Stimulated activated CD4-positive, alpha-beta T cell treated with anti-CD3 and anti-CD28 coated beads, Interleukin-1b, Interleukin-23, amount 100 ng/mL, for 4 hours (primary cell): ENCODE results near the gene PPM1L.

Experiments used
- DNase-seq, 2 donors: peaks; one replicate each; pipeline ENCODE4 v3.0.0-alpha.2; 2020; ENCODE audit warnings: low read depth in 2 of 2

PPM1L gene

DNA sequence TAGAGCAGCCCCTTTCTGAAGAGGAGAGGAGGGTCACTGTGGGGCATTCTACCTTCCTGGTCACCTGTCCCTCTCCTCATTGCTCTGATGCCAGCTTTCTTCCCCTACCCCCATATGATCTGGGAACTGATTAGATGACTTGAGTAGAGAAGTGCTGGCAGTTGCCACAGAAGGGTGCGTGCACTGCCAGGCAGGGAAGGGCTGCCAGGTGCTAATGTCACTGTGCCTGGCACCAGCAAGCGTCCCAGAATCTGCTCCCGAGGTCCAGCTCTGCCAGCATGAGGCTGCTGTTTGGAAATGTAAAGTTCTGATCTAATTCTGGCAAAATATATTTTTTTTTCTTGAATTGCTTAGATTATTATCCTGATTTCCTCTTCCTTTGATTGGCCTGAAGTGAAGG, 52.8 kb downstream of the PPM1L start:
- no peak for DNase-seq

DNA sequence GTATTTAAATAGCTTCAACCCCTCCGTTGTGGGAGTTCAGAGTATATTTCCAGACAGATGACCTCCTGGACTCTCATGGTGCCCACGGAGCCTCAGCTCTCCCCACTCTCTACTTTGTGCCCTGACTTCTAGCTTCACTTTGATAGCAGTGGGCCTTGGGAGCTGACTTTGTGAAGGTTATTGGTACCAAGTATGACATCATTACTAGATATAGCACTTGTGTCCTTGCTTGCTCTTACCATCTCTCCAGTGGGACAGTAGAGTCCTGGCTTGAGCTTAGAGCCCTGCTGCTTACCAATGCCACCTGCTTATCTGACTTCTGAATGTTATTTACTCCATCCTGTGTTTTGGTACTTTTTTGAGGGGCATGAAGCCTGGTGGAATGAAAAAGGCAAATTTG, 53.4 kb downstream of the PPM1L start:
- DNase-seq, result no peak

DNA sequence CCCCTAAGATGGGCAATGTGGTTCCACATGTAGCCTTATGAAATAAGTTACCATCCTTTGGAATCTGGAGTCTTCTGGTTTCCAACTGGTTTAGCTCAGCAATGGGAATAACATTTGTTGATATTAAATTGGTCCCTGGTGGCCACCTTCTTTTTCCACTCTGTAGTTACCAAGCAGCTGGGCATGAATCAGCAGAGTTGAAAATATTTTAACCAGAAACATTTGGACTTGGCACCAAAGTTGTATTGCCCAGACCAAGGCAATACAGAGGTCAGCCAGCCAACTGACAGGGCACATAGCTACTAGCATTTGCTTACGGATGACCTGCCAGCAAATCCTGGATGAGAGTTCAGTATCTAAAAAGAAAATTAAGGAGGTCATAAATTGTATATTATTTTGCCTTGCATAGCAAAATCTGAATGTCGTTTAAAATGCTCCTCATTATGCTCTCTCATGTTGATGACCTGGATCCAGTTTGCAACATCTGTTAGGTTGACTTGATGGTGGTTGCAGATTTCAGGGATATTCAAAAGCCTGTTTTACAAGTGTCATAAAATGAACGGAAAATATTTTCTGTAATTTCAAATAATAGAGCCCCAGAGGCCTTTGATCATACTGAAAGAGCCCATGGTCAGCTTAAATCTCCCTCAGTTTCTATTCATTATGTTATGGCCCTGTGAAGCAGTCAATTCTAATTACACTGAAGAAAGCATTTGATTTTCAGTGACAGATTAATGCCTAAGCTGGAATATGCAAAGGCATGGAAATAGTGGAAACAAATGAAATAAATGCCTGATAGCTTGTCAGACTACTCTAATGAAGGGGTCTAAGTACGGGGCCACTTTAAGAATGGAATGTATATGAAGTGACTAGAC, 54.6 kb downstream of the PPM1L start:
- no peak for DNase-seq

DNA sequence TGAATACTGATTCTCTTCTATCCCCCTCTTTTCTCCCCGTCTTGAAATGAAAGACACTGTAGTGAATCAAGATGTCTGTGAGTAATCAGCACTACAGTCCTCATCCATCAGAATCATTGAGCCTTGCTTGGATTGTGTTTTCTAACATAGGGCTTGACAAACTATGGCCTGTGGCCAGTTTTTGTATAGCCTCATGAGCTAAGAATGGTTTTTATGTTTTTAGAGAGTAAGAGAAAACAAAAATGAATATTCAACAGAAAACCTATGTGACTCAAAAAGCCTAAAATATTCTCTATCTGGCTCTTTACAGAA, 55.2 kb downstream of the PPM1L start:
- DNase-seq, result no peak

DNA sequence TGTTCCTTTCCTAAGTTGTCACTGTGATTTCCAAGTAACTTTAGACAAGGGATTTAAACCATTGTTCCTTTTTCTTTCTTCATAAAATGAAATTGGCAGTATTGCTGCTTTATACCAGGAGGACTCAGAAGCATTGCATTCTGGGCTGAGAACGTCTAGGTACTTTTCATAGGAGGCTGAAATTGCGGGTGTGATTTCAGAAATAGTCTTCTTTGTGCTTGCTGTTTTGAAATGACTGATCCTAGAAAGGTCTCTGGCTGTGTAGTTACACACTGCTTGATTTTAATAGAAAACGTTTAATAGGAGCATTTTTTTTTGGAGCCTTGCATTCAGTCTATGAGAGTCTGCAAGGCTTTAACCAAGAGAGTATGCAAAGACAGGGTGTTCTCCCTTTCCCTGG, 56.3 kb downstream of the PPM1L start:
- DNase-seq, result no peak

DNA sequence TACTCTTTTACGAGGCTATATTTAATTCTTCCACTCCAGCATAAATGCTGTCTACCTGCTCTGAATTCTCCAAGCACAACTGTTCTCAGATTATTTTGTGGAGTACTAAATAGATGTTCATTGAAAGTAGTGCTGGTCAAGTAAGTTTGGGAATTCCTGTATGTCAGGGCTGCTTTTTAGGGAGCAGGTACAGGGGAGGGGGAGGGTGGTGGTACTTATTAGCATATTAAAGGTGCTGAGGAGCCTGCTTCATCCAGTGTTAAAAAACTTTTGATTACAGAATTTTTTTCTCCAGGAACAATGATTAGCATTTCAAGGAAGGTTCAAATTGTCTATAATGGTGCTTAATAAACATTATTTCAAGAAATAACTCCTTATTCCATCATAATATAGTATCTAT, 59.2 kb downstream of the PPM1L start:
- DNase-seq, result no peak

DNA sequence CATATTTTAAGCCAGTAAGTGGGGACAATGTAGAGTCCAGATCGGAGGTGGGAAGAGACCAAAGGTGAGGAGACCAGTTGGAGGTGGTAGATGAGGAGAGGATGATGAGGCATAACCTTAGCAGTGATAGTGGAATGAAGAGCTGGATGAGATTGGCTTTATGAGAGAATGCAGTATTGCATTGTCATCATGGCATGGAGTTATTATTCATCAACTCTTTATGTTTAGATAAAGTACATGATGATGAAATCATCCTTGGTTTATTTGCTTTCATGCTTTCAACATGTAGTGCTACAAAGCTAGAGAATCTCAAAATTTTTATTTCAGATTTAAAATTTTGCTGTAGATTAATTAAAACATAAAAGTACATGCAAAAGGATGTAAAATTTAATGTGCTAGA, 64.0 kb downstream of the PPM1L start:
- no peak for DNase-seq

DNA sequence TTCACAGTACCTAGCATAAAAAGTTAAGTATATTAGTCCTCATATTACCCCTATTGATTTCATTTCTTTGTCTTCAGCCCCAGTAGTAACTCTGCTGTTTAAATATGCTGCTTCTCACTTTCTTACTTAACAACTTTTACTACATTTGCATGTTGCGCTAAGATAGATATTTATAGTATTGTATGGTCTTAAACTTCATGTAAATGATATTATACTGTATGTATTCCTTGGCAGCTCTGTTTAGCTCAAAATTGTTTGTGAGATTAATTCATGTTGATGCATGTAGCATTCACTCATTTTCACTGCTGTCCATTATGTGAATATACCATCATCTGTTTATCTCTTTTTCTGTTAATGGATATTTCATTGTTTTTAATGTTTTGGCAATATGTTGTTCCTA, 64.4 kb downstream of the PPM1L start:
- no peak for DNase-seq

DNA sequence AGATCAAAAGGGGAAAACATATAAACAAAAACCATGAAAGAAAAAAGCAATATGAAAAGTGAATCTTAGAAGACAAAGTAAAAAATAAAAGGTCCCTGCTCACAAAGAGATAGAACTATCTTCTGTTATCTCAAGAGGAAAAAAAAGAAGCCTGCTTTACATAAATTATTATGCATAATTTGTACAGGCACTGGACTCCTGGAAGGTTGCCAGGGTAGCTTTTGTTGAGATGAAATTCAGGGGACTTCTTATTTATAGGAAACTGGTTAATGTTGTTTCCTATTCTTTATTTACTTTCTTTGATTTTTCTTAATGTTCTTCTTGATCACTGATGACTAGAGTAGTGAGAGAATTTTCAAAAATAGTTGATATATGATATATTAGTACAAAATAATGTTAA, 66.9 kb downstream of the PPM1L start:
- DNase-seq, result no peak

DNA sequence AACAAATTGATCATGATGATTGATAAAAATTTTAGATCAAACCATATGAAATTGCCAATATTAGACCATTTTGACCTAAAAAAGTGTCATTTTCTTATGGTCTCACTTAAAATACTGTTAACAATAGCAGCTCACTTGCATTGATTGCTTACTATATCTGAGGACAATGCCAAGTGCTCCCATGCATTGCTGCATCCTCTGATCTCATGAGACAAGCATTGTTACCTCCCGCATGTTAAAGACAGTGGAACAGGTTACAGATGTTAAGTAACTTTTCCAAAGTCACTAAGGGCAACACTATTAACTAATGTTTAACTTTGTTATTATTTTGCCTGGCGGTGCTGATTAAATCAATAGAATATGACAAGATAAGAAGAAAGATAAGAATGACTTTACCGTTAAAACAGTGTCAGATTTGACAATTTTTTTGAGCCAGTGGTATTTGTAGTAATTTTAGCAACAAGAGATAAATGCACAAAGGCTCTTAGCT, 69.3 kb downstream of the PPM1L start:
- DNase-seq, result no peak

DNA sequence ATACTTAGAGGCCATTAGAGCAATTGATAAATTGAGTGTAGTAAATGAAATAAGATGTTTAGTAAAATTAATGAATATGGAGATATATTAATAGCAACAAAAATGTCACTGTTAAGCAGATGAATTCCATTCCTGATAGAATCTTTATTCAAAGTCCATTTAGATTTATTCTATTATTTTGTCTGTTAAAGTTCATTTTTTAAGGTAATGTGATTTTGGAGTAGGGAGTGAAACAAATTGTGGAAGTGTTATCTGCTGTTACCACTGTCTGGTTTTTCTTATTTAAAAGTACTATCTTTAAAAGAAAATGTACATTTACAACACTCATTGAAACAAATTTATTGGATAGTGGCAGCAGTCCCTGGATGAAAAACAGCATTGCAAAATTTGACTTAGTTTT, 70.4 kb downstream of the PPM1L start:
- DNase-seq, result no peak

DNA sequence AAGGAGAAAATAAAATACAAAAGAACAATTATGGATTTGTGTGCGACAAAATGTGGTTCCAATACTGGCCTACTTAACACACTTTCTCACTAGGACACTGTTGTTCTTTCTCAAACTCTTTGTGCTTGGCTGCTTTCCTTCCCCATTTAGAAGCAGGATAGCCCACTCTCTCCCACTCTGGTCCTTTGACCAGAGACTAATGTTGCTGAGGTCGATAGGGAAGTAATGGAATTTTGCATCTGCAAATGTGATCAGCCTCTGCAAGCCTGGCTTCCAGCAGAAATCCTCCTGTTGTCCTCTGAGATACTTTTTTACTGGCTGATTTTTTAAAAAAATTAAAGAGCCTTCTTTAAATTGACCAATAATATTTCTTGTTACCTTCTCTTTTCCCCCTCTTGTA, 71.0 kb downstream of the PPM1L start:
- no peak for DNase-seq

DNA sequence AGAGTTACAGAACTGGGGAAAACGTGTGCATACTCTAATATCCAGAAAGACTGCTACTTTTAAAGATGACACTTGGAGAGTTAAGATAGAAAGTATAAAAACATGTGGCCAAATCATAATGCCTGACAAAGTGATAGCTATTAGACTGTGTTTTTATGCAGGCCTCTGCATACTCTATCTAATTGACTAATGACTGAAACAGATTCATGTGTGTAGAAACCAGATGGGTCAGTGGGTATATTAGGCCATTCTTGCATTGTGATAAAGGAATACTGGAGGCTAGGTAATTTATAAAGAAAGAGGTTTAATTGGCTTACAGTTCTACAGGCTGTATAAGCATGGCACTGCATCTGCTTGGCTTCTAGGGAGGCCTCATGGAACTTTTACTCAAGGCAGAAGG, 71.5 kb downstream of the PPM1L start:
- DNase-seq, result no peak

DNA sequence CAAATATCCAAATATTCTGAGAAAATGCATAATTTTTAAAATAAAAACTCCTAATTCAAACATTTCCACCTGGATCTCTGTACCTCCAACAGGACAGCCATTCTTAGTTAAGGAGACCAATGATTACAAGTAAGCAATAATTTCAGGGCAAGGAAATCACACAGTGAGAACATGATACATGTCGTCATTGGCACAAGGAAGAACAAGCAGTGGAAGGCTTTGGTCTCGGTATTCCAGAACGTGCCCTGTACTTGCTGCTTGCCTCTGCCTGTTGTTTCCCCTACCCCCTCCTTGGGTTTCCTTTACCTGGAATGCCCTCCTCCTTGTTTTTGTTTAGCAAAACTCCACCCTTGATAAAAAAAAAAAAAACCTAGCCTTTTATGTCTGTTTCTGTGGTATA, 72.8 kb downstream of the PPM1L start:
- no peak for DNase-seq

DNA sequence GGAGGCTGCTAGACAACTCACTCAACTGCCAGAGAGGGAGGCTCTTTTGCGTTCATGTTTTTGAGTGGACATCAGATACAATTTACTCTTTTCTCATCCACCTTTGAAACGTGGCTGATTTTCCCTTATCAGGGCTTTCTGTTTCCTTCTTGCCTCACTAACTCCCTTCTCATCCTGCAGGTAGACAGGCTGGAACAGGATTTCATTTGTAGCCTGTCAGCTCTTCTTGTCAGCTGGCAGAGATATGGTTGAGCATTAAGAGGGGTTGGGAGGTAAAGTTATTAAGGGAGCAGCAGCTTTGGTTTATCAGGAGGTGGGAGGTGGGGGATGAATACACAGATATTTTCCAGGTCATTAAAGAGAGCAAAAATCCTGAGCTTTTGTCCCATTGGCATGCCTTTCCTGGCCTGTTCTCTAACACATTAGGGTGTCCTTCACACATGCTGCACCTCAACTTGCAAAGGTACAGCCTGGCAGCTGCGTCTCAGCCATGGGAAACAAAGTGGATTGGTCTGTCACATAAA, 73.5 kb downstream of the PPM1L start:
- DNase-seq, result no peak

DNA sequence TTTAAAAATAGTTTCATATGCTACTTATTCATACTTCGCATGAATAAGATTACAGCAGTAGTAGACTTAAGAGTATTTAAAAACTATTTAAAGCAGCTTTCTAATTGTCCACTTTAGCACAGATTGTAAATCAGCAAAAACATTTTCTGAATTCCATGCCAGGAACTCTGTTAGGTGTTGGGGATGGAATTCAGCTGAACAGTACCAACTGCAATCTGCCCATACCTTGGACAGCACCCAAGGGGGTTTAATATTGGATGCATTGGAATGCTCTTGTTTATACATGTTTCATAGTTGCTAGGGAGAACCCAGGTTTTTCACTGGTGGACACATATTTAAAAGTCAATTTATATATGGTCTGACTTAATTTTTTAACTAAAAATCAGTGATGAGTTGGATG, 74.8 kb downstream of the PPM1L start:
- no peak for DNase-seq

DNA sequence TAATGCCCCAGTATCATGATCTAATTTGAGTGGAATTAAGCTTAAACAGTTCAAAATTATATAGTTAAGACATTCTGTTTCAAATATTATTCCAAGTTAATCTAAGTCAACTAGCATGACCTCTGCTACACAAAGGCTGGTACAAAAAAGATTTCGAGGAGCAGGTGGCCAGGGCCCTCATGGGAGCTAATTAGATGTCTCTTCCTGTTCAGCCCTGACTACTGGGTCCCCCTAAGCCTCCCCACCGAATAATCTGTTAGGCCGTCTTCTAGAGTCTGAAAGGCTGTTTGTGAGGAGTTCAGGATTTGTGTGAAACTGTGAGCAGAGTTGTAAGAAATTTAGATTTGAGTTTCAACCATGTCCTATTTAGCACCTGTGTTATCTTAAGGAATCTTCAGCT, 75.4 kb downstream of the PPM1L start:
- no peak for DNase-seq

DNA sequence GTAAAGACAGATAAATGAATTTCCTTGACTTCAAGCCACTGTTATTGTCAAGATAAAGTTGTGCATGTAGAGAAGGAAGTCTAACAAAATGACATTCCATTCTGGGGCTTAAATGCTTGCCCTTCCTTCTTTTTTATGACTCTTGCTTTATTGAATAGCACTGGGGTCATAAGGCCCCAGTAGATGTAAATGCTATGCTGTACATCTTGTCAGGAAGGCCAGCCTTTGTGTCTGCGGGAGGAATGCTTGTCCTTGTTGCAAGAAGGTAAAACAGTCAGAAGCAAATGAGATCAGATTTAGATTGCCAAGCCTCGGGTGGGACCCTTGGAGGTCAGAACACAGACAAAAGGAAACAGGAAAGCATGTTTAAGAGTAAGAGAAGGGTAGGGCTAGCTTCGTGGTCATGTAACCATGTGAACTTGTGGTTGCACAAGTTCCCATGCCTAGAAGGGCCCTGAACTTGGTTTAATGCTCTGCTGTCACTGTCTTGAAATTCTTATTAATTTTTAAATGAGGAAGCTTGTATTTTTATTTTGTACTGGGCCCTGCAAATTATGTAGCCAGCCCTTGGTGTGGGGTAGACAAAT, 81.5 kb downstream of the PPM1L start:
- no peak for DNase-seq

DNA sequence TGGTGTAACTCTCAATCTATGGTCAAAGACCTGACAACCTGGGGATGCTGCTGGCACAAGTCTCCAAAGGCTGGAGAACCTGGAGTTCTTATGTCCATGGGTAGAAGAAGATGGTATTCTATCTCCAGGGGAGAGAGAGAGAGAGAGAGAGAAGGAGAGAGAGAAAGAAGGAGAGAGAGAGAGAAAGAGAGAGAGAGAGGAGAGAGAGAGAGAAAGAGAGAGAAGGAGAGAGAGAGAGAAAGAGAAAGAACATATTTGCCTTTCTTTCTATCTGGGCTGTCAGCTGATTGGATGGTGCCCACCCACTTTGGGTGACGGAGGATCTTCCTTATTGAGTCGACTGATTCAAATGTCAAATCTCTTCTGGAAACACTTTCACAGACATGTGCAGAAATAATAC, 84.6 kb downstream of the PPM1L start:
- DNase-seq, result no peak

DNA sequence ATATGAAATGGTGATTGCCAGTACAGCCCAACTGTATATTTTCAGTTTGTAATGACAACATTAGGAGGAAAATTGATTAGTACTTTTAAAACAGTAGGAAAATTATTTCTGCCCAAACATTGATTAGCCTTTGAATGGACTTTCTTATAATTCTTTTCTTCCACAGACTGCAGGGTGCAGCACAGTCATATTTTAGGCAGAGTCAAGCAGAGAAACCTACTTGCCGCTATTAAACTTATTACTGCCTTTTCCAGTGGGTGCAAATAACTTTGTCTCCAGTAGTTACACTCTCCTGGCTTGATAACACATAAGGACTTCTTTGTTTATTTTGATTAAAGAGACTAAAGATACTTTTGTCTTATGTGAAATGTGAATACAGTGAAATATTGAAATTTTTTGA, 85.4 kb downstream of the PPM1L start:
- DNase-seq, result no peak

DNA sequence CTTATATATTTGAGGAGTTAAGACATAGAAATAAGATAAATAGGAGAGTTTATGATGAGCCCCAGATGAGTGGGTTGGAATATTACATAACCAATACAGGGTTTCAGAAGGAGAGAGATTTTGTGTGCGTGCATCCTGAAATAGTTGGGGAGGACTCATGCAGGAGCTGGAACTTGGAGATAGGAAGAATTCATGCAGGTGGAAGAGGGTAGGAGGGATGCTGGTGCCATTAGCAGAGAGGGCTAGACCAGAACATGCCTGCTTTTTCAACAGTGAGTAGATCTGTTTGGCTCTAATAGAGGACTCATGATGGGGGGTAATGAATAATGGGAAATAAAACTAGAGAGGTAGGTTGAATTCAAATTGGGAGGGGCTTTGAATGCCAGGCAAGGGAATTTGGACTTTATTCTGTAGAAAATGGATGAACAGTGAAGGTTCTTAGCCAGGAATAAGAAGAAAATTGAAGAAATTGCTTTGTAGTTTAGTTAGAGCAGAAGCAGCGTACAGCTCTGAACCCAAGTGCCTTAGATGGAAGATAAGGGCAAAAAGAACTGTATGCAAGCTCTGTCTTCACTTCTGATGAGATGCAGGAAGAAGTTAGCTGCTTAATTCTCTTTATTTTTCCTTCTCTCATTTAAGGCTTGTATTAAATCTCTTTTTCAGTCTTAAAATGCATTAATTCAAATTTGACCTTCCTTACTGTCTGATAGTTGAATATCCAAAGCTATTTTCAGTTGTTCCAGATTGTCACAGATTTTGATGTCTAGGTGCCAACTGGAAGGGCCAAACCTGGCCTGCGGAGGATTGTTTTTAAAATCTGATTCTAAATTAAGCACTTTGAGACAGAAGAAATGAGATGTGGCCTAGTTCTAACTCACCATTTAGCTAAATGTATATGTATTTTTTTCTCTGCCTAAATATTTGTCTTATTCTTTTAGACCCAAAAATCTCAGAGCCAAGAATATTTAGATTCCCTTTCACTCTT, 86.3 kb downstream of the PPM1L start:
- DNase-seq, result no peak

DNA sequence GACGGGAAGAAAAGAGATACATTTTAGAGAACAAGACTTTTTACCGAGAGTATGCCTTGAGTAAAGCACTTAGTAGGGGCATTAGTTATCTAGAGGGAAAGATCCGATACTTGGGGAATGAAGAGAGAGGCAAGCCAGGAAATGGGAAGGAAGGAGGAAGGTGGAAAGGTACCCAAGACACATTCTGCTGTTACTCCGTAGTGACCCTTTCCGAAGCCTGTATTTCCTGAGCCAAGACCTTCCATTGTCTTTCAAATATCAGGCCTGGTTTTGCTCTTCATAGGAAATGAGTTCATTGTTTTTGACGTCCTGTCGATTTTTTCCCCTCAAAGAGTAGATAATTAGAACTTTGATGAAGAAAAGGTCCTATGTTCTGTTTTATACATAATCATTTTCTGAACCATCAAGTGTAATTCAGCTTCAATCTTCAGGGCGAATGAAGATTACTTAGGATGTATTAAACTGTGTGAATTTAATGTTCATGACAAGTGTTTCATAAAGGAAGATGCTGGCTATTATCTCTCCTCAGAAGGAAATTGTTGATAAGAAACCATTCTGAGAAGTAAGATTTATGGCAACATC, 95.7 kb downstream of the PPM1L start:
- no peak for DNase-seq
